ENCODE results near the gene PROM1.
A peak's percentile ranks its signal among the peaks of the same experiment; 100 is the strongest.

PROM1 gene

DNA sequence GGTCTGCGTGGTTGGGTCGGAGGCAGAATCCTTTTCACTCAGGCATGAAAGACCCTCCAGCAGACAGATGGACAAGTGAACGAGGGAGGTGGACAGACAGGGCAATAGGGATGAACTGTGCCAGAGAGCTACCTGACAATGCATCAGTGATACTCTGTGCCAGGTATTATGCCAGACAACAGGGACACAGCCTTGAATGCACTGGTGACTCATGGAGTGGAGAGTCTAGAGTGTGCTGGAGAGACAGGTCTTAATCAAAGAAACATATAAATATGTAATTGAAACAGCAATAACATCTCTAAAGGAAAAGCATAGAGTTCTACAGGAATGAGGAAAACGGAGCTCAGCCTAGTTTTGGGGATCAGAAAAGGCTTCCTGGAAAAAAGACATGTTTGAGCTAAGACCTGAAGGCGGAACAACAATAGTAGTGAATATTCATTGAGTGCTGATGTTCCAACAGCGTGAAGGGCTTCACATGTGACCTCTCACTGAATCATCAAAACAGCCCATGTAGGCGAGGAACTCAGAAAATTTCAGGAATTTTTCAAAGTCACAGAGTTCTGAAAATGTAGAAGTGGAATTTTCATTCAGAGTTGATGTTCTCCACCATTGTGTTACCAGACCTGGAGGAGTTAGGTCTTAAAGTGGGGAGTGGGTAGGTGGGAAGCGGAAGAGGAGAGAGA lies 100.8 kb downstream of the PROM1 start:
- peak in 1 of 2 donors; percentile 31 for DNase-seq

DNA sequence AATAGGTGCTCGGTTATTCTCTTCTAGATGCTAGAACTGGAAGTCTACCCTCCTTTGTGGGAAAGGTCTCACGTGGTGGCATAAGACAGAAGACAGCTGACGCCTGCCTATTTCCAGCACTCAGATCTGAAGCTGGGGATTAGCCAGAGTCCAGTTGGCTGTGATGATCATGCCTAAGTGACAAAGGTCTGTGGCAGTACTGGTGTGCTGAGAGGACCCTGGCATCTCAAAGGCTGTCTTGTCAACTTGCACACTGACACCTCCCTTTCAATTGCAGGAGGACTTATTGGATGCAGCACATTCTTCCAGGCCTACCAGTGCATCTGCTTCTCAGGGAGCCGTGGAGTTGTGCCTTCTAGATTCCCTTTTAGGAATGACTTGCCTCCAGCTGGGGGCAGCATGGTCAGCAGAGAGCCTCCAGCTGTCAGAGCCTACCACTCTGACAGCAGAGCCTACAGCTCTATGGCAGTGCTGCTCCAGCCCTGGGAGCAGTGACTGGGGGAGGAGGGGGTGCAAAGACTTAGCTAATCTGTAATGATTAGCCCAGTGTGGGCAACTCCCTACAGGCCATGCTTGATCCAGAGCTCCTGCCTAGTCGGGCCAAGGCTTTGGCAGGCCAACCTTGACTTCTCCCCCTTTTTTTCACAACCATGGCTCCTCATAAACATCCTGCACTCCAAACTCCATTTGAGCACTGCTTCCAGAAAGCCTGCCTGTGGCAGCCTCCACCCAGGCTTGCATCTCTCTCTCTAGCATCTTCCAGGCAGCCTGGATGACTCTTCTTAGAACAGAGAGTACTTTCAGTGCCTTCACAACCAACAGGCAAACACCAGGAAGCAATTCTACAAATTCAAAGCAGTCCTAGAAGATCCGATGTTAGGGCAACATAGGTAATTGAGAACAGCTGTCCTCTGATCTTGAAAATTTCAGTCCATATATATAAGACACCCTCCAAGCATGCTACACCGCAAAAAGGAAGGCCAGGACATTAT lies 107.1 kb downstream of the PROM1 start:
- no peak for DNase-seq

DNA sequence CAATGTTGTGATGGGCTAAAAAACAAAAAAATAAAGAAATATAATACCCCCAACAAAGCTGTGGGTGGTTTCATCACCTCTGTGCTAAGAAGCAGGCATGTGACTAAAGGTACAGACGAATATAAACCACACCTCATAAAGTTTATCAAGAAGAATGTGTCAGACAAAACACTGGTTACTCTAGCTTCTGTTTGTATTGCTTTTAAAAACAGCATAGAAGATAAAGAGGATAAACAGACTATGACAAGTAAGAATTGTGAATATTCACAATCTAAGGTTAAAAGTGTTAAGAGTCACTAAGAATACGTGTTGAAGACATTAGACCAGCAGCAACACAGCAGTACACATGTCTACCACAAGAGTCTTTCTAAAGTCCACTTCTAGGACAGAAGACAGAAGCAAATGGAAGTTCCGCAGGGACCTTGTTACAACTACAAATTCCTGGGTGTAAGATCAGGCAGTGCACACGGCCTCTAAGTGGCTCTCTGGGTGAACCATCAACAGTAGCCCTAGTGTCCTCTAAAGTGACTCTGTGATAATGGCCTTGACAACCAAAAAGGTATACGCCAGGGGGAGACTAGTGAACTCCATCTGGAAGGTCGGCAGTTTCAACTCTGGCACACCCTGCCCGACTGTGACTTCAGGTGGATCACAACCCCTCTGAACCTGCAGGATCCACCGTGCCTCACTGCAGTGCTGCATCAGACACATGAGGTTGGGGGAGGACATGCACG lies 112.6 kb downstream of the PROM1 start:
- no peak for DNase-seq

DNA sequence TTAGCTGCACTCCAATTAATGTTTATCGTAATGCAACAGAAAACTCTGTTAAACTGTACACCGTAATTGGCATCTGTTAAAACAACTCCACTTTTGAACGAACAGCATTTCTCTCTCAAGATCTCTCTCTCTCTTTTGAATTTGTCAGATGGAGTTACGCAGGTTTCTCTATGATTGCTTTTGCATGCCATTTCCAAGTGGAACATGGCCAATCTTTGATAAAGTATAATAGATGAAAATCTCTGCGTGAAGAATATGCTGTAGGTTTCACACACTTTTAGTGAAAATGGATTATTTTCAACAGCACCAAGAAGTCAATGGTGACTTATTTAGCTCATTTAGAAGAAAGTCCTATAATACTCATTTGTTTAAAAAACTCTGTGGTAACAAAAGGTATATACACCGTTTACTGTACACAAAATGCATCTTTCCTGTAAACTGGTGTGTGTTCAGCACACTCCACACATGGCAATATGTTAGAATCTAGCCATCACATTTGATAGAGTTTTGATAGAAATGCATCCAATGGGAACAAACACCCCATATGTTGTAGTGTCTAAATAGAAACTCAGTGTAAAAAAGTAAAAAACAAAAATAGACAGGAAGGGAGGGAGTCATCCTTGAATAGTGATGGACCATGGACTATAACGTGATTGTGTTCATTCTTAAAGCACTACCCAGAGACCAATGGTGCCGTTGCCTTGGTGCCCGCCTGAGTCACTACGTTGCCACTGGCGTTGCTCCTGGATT lies 115.1 kb downstream of the PROM1 start:
- no peak for DNase-seq

DNA sequence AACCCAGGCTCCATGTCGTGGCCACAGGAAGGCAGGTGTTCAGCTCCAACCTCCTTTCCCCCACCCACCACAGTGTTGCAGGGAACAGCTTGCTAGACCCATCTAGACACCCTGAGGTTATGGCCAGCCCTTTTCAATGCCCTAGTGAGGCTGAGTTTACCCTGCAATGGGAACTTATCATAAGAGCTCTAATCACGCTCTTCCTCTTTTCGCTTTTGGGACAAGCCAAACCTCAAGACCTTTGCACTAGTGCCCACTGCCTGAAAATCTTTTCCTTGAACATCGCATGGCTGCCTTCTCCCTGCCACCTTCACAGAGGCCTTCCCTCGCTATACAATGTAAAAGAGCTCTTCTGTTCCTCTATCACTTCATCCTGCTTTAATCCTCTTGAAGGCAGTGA lies 118.5 kb downstream of the PROM1 start:
- peak in 1 of 2 donors; percentile 20 for DNase-seq

DNA sequence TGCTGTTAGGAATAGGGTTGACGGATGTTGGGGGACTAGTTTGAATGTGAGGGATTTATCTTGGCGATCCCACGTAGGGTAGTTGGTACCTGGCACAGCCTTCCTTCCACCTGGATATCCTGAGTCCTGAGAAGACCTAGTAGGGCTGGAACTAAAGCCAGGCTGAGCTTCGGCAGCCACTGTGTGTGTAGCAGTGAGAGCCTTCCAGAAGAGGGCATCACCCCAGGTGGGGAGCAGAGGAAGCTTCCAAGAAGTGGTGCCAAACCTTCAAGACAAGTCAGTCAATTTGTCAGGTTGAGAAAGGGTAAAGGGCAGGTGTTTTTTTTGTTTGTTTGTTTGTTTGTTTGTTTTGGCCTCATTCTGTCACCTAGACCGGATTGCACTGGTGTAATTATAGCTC lies 119.7 kb downstream of the PROM1 start:
- no peak for DNase-seq

DNA sequence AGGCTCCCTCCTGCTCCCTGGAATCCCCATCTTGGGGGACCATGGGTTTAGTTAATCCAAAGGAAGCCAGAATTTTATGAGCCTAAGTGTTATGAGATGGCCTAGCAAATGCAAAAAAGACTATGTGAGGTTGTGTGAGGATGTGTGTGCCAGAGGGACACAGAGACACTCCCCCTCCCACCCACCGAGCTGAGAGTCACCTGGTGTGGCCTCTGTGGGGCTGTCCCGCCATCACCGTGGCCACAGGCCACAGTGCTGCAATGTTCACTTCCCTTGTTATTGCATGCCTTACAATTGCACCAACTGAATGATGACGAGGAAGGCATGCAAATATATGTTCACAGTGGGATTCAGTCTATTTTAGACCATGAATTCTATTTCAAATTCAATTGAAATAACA lies 120.2 kb downstream of the PROM1 start:
- peak; percentile 61 to 77 for DNase-seq

DNA sequence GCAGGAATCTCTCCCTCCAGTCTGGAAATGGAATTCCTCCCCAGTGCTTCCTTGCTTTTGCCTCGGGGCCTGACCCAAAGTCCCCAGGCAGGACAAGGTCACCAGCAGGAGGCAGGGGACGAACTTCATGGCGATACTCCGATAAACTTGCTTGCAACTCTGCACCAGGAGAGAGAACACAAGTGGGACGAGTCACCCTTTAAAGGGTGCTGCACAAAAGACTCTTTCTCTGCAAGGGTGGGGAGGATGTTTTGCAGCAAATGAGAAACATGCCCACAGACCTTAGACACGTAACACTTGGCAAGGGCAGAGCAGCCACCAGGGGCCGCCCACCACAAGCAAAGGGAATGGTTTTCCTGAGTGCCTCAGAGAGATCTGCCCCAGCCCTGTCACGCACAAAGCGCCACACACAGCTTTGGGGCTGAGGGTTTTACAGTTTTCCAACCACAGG lies 120.8 kb downstream of the PROM1 start, which contains the start of gene FGFBP2:
TSS of gene FGFBP2 (minus strand) at position 175 of the 451 bp plus-strand sequence. CDS start at position 129, 46 bp downstream.
- no peak for DNase-seq

DNA sequence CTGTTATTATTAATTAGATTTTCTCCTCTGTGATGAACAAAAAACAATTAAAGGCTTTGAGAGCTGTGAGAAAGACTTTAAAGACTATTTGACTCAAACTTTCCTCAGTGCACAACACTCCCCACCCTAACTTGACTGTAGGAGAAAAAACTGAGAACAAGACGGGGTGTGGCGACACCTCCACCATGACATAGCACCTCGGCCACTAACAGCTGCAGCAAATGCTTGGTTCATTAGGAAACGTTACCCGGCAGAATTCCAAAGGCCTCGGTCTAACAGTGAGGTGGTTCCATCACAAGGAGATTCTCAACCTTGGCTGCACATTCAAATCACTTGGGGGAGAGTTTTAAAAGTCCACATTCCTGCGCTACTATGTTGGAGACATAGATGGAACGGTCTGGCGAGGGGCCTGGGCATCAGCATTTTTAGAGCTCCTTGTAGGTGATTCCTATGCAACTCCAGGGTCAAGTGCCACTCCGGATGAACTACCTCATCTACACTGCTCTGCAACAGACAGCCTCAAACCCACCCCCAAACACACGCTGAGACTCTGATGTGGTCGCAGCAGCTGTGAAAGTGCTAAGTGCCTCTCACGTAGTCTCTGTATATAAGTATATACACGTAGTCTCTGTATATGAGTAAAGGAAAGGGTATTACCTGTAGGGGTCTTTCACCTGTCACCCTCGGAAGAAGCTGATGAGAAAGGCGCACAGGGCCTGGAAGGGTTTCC lies 121.9 kb downstream of the PROM1 start:
- no peak for DNase-seq

DNA sequence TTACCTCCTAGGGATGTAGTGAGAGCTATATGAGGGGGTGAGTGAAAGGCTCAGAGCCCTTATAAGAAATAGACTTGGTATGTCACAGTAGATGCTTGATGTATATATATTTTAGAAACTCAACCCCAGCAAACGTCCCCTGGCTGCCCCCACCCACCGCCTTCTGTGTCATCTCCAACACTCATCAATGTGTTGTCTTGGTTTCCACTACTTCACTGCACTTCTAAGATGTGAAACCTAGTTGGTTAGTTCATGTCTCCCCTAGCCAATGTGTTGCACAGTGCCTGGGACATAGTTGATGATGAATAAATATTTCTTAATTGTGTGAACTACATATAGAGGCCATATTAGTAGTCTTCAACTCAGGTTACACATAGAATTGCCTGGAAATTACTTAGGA lies 125.3 kb downstream of the PROM1 start:
- no peak for DNase-seq

DNA sequence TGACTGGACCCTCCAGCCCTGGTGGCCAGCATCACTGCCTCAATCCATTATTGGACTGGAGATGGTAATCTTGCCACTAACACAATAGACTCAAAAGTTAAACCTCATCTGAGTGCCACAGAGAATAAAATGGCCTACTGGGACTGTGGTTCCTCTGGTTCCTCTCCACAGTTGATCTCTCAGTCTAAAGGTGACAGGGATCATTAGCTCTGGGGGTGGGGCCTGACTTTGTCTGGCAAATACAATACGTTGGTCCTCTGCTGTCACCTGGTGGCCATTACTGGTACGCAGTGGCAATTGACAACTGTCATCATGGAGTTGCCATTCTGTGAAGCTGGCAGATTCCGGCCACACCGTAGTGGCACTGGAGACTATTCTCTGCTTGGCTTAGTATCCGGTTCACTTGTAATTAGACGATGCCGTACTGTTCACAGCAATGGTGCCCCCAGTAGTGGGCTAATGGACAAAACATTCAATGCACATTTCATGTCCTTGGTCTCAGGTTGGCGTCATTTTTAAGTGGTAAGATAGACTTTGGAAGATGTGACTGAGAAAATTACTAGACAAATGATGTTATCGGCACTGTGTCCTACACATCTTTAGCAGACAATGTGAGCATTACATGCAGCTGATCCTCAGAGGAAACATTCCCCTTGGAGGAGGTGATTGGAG lies 127.5 kb downstream of the PROM1 start:
- DNase-seq, result peak; percentile 70 to 95

DNA sequence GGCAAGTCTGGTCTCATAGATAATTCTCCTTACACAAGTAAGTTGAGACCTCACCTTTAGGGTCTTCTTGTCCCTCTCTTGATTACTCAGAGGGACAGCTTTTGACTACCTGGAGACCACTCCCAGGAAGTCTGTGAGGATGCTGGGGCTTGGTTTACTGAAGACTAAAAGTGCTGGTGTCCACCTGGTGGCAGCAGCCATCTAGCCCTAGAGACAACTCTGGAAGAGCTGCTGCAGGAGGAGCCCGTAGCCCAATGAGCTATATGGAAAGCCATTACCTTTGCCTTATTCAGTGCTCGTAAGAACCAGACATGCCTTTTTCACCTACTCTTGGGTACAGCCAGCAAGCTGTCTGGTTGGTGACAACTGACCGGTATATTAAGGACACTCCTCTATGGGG lies 128.2 kb downstream of the PROM1 start:
- no peak for DNase-seq

DNA sequence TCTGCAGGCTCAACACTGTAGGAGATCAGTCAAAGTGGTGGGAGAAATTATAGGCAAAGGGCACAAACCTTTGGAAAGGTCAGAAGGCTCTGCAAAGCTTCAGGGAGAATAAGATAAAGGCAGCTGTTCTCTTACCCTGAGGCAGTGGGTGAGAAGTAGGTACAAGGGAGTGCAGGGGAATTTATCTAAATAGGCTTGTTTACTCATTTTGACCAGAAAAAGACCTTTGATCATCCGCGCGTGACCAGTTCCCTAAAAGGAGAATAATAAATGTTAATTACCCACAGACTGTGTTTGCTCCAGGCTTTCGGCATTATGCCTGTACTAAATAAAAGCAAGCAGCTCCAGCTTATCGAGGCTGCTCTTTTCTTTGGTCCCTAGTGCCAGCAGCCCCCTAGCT lies 130.2 kb downstream of the PROM1 start:
- no peak for DNase-seq

DNA sequence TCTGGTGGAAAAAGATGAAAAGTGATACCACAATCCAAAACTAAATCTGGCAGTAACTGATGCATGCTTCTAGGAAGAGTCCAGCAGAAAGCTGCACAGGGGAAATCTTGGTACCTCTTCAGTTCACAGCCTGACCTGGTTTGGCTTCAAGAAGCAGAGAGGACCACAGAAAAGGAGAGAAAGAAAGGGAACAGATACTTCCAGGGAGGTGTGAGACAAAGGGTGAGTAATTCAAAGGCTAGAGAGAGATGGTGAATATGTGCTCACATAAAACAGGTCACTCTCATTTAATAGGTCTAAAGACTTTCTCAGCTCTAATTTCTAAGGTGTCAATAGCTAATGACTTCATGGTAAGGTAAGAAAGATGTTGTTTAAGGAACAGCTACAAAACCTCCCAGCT lies 132.0 kb downstream of the PROM1 start:
- DNase-seq, result no peak

DNA sequence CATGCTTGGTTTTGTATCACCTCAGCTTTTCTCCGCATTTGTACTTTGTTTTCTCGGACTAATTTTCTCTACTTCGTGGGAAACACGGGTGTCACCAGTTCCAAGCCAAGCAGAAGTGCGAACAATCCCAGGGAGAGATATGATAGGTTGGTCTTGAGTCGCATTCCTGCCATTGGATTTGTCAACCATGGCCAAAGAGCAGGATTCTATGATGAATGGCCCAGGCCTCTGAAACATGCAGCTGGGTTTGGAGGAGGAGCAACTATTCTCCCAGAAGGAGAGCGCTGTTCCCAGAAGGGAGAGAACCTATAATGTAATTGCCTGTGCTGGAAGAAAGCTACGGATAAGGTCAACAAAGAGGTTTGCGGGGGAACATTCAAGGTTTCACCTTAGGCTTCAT lies 135.0 kb downstream of the PROM1 start:
- no peak for DNase-seq

DNA sequence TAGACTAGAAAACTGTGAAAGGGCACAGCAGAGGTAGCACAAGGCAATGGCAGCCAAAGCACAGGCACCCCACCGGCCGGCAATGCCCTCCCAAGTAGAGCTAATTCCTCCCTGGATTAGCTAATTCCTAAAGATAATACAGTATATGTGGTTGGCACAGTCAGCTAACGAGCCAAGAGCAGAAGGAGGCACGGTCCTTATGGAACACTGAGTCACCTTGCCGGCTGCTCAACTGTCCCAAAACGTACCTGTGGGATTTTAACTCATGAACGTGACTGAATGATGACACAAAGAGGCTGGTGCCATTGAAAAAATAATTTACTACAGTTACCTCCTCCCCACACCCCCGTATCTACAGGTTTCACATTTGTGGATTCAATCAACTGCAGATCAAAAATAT lies 136.1 kb downstream of the PROM1 start:
- no peak for DNase-seq

DNA sequence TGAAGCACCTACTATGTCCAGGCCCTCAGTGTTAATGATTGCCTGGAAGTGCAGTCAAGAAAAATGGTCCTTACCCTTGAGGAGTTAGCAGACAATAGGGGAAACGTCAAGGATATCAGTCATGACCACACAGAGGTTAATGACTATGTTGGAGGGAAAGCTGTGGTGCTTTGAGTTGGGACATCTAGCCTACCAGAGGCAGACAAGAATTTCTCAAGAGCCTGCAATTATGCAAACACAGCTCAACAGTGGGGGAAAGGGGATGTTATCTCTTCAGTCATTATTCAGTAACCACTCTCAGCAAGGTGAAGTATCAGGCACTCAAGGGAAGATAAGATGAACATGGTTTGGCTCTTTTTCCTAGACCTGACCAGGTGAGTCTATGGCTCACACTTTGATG lies 138.3 kb downstream of the PROM1 start:
- DNase-seq, result peak; percentile 48 to 69

DNA sequence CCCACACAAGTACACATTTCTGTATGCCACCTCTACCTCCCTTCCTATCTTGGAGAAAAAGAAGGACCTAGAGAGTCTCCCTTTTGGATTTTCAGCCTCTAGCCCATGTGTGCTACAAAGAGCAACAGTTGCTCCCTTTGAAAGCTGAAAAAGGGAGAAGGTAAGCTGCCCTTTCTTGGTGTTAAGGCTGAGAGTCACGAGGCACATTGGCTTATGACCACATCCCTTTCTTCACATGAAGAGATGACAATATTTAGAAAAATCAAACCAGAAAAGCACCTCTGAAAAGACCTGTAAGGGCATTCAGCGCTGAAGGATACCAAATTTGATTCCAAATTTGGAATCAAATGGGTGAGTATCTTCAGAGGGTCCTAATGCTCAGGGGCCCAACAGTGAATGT lies 138.9 kb downstream of the PROM1 start:
- no peak for DNase-seq

DNA sequence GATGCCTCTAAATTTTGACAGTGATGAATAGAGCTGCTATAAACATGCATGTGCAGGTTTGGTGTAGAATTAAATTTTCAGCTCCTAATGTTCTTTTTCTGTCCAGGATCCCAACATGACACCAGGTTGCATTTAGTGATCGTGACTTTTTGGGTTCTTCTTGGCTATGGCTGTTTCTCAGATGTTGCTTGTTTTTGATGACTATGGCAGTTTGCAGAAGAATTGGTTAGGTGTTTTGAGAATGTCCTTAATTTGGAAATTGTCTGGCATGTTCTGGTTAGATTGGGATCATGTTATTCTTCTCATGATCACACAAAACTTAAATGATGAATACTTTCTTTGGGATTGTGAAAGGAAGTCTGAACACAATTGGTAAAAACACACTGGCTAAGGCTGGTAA lies 141.5 kb downstream of the PROM1 start:
- DNase-seq, result no peak

DNA sequence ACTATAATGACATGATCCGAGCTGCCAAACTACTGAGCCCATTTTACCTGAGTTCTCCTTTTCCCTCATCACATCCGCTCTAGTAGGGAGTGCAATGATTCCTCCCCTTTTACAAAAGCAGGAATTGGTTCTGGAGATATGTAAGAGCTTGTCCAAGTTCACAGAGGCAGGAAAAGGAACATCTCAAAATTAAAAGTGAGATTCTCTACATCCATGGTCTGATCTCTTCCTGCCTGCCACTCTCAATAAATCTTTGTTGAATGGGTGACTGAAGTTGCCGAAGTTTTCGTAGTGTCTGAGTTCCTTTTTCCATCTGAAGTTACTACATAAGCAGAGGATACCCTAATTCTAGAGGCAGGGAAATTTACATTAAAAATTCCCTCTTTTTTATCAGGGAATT lies 145.2 kb downstream of the PROM1 start, which contains the start of gene FGFBP1:
TSS of gene FGFBP1 (minus strand) at position 101 of the 400 bp plus-strand sequence. CDS start 2,108 bp downstream, outside the sequence.
- no peak for DNase-seq

DNA sequence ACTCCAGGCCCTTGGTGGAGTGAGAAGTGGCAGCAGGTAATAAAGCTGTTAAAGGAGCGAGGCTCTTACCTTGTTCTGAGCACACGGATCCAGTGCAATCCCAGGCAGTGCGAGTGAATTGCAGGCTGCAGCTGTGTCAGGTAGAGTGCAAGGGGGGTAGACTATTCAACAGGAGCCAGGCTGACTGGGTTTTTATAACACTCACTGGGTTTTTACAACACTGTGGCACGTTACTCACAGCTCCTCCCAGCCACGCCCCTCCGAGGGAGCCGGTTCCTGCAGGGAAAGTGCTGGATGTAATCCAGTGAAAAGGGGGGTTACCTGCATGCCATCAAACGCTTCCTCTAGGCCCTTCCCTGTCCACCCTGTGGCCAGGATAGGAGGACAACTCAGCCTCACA lies 145.6 kb downstream of the PROM1 start:
- no peak for DNase-seq
